ENCODE measurements around the gene OR2T1.
"Not testable (repeated sequence)": the region's sequence is repeated elsewhere in the genome, so short reads cannot be mapped to it uniquely, and the experiment has no call there.

OR2T1 gene

DNA sequence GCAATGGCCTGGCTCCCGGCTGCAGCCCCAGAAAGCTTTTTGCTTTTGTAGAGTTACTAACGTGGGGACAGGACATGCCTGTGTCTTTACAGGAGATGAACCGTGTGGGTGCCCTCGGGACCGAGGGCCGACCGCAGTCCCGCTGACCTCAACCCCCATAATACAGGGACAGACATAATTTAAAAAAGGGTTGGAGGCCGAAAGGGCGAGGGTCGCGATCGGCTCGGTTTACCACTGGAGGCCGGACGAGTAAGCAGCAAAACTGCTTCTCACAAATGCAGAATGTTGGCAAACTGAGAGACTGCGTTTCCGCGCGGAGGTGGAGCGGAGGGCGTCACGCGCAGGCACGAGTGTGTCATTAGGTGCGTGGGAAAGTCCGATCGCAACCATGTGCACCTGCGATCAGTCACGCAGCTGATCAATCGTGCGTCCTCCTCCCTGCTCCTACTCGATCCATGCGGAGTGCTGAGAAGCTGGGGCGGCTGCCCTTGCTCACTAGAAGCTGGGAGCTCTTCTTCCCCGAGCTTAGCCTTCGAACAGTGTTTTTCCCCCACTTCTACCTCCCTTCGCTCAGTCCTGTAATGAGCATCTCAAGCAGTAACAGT is 31.1 kb downstream of the OR2T1 start:
- FAIRE-seq, result peak; percentile 81
- not testable (repeated sequence) for DNase-seq (ENCODE audit: low spot score)

DNA sequence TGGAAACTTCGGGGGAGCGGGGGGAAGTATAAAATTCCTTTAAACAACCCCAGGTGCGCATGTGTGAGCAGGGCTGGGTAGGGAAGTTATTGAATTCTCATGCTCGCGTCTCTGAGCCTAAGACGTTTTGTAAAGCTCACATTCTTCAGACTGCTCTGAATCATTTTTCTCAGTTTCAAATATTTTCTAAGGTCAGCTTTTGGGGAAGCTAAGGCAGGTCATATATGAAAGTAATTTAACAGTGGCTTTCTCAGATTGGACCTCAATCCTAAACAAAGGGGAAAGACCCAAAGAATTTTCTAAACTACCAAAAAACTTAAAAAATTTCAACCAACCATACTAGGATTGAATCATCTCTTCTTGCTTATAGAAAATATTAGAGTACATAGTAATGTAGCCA is 32.1 kb downstream of the OR2T1 start:
- not testable (repeated sequence) for FAIRE-seq; DNase-seq (ENCODE audit: low spot score)

DNA sequence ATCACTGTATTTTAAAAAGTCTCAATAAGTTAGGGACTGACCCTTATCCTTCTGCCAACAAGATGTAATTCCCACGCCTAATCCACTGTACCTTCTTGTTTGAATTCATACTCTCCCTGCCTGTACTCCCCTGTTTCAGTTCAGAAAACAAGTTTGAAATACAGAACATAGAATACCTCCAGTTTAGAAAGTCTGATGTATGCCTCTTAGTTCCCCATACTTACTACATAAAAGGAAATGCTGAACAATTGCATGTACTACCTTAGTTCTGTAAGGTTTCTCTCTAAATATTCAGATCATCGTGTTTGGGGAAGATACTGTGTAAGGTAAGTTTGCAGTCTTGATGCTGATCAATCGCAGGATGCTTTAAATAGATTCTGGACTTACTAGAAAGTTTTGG is 33.5 kb downstream of the OR2T1 start:
- not testable (repeated sequence) for DNase-seq (ENCODE audit: low spot score); FAIRE-seq

DNA sequence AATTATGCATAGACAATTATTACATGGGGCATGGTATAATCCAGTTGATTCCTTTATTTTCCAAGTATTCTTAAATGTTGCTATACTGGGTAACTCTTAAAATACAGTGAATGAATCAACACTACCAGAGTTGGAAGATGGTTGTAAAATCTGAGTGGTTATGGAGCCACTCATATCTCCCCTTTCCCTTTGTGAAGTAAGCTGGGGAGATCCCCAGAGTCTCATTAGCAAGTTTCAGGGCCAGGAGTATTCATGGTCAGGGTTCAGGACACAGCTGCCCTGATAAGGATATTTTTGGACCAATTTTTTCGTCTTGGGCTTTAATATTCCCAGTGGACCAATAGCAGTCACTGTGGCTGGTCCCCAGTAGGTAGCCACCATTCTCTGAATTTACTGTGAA is 35.8 kb downstream of the OR2T1 start:
- FAIRE-seq; DNase-seq (ENCODE audit: low spot score): not testable (repeated sequence)

DNA sequence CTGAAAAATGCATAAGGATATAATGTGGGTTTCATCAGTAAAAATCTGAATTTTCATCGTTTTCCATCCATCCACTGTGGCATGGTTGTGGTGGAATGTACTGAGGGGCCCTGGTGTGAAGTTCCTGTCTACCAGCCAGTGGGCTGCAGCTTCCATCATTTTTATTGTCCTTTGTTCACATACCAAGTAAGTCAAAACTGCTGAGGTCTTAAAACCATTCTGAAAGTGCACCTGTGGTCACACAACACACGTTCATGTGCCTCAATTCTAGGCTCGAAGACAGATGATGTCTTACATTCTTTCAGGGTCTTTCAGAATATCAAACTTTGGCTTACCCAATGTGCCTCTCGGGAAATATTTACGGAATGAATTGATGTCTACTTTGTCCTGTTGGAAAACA is 36.4 kb downstream of the OR2T1 start:
- FAIRE-seq; DNase-seq (ENCODE audit: low spot score): not testable (repeated sequence)

DNA sequence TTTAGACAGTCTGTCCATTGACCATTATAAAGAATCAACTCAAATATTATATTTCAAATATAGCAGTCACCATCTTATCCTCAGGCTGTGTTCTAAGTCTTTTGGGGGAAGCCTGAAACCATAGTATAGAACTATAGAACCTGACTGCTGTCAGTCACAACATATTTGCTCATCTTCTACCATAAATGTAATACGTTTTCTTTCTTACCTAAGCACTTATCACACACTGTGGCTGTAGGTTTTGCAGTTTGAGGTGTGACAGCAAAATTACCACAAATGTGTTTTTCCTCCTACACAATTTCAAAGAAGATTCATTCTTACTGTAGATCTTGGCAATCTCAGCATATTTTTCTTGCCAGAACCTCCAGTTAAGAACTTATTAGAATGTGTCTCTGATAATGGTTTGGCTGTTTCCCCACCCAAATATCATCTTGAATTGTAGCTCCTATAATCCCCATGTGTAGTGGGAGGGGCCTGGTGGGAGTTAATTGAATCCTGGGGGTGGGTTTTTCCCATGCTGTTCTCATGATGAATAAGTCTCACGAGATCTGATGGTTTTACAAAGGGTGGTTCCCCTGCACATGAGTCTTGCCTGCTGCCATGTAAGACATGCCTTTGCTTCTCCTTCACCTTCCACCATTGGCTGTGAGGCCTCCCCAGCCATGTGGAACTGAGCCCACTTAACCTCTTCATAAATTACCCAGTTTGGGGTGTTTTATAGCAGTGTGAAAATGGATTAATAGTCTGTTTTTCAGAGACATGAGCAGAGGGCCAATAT is 39.8 kb downstream of the OR2T1 start:
- not testable (repeated sequence) for DNase-seq (ENCODE audit: low spot score); FAIRE-seq

DNA sequence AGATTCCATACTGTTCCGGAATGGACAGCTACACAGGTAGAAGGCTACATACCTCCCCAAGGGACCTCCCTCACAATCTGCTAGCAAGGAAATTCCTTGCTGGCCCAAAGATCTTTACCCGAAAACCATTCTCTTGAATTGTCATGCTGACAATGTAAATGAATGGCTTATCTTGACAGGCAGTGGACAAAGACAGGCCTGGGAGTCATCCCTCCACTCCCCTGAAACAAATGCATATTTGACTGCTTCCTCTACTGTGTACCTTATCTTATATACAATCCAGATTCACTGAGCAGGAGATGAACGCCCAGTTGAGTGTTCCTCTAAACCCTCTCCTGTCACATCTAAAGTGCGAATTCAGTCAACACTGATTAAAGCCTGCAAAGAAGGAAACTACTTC is 41.8 kb downstream of the OR2T1 start:
- FAIRE-seq; DNase-seq (ENCODE audit: low spot score): not testable (repeated sequence)

DNA sequence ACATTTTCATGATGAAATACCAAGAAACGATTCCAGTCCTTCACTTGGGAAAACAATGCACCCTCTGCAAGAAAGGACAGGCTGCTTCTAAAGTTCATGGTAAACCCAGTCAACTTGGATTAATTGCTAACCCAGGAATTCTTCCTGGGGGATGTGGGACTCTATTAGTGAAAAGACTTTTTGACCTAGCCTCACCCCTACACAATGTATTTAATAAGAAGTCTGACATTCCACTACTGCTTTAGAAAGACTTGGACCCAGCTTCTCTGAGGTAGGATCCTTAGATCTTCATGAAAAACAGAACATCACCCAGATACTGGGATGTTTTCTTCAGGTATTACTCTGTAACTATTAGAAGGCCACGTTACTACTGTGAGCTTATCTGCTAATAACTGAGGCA is 42.6 kb downstream of the OR2T1 start, which contains the start of gene OR2T2:
TSS of gene OR2T2 (plus strand) at position 239 of the 400 bp plus-strand sequence. CDS start 7,161 bp downstream, outside the sequence.
- FAIRE-seq; DNase-seq (ENCODE audit: low spot score): not testable (repeated sequence)

DNA sequence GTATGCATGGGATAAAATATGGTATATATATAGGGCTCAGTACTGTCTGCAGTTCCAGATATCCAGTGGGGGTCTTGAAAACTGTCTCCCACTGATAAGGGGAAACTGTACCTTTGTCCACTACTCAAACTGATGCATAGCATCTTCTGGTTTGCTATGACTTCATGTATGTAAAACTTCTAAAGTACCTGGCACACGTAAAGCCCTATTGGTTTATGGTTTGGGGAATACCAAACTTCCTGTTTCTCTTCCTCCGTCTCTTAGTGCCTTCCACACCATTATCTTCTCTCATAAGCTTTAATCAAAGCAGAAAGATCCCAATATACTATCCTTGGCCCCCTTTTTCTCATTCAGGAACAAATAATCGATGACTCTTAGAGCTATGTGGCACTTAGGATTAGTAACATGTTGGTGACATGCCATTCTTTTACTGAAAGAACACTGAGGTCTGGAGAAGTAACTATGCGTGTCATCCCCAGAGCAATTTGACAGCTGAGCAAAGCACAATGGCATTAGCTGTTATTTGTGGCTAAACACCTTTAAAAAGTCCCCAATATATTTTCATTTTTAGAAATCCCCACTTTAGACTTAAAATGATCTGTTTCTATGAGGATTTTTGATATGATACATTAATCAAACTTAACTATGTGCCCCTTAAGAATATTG is 45.7 kb downstream of the OR2T1 start:
- FAIRE-seq; DNase-seq (ENCODE audit: low spot score): not testable (repeated sequence)

DNA sequence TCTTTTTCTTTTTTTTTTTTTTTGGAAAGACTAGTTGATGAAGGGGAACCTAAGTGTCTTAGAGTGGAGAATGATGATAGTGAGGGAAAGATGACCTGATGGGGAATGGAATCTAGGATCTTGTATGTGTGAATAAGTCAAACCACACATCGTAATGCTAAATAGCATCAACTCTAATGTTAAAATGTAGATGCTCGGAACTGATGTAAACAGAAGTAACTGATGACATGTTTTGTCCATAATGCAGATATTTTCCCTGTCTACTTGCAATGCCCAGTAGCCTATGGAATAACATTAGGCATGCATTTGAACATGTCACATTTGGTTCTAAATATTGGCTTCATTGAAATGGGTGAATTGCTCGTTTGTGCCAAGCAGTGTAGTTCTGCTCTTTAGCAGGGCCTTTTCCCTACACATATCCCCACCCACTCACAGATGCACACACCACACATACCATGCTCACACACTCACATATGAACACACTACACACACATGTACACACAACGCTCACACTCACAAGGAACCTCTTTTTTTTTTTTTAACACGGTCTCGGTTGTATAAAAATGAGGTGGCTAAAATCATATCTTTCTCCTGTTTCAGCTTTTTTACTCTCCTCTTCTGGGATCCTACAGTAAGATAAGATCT is 47.1 kb downstream of the OR2T1 start:
- not testable (repeated sequence) for DNase-seq (ENCODE audit: low spot score)
- FAIRE-seq, result peak; percentile 42

DNA sequence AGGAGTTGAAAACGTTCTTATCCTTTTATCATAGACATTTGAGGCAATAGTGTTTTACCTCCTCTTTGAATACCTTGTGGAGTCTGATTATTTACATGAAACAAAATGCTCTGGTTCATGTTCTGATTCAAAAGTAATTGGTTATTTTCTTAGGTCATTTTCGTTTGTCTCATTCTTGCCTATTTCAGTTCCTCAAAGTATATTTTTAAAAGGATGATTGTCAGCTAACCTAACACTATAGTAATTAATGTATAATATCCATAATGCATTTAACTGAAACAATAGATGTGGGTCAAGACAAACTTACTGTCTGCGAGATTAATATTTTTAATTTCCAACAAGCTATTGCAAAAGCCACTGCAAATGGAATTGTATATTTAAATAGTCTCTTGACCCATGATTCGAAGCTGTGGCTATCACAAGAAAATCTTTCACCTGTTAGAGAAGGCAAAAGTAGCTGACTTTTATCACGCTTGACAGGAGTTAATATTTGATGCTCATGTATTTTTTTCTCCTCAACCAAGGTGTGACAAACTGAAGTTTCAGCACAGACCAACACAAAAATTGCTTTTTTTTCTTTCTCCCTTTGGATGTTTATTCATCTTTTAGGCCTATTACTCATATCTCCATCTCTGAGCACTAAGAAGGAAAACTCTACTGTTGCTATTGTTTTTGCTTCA is 47.8 kb downstream of the OR2T1 start:
- FAIRE-seq; DNase-seq (ENCODE audit: low spot score): not testable (repeated sequence)

DNA sequence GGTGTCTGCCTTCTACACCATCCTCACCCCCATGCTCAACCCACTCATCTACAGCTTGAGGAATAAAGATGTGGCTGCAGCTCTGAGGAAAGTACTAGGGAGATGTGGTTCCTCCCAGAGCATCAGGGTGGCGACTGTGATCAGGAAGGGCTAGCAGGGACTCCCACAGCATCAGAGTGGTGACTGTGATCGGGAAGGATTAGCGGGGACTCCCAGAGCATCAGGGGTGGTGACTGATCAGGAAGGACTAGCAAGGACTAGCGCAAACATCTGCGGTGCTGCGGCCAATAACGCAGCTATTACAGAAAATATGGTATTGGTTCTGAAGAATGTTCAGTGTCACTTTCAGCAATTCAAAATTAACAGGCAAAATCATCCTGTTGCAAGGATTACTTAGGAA is 50.8 kb downstream of the OR2T1 start:
- not testable (repeated sequence) for DNase-seq (ENCODE audit: low spot score); FAIRE-seq

DNA sequence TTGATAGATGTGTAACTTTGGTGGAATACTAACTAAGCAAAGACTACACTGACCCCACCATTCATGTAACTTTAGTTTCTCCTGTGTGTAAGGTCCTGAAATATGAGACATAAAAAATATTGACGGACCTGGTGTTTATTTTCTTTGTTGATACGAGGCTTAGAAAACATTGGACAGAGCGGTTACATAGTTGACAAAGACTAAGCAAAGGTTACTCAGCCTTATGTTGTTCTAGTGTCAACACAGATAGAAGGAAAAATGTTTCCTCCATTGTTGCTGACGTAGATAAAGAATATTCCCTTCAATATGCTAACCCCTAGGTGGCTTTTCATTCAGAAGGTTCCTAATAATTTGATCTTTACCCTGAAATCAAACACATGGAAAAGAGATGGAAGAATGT is 52.2 kb downstream of the OR2T1 start:
- not testable (repeated sequence) for FAIRE-seq; DNase-seq (ENCODE audit: low spot score)

DNA sequence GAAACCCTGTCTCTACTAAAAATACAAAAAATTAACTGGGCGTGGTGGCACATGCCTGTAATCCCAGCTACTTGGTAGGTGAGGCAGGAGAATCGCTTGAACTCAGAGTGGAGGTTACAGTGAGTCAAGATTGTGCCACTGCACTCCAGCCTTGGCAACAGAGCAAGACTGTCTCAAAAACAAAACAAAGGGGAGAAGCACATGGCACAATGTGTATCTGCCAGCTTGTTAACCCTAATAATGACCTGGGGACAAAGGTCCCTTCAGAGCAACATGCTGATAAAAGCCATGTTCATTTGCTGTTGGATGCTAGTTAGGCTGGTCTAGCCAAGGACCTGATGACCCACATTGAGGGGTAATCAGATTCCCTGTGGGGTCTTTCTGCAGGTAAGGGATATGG is 53.8 kb downstream of the OR2T1 start:
- peak; percentile 67 for FAIRE-seq

More for the DNA sequence above, 53.8 kb downstream of the OR2T1 start:
- DNase-seq (ENCODE audit: low spot score), result not testable (repeated sequence)
